K562 (cell line): ENCODE results near the gene ACLY. TPM values are rescaled to one million over a fixed set of nuclear protein-coding genes. Genes with fewer than 3 reads are reported as not detected.

Experiments
- ATAC-seq: fragments of 200-7000 bp; cut with Tn5 transposase; 3 replicates; pipeline ENCODE4 v1.9.1; 2020; ENCODE audit warnings: moderate library complexity
- BruUV-seq: library from RNA; stranded (reverse); fragments of 400-500 nt; replicated peaks from 2 replicates; lab custom pipeline; 2021; lab: Mats Ljungman, UMichigan
- CTCF ChIA-PET: fragments of 300-600 bp; formaldehyde crosslinking; extraction: SDS; loops from one replicate; lab custom pipeline; 2021; ENCODE audit warnings: low intra/inter-chr PET ratio; lab: Yijun Ruan, JAX
- POLR2A ChIA-PET: fragments of 300-600, 350-650 bp; sonication (Branson Sonifier 250); formaldehyde crosslinking; extraction: SDS; loops from one replicate; lab custom pipeline; 2021; ENCODE audit warnings: antibody characterized with exemption, inconsistent platforms; lab: Yijun Ruan, JAX
- DNase-seq, 4 experiments: peaks; one replicate each; pipeline versions ENCODE4 v3.0.0 to v3.0.0-alpha.2; 2011 to 2018; ENCODE audit warnings: low spot score in 3 of 4, mixed read lengths in 3 of 4; ENCODE audit errors: extremely low read depth in 1 of 4
- FAIRE-seq: peaks from 2 replicates; lab custom pipeline; 2011; peaks lifted over from hg19 to GRCh38; lab: Jason Lieb, UNC
- H2AFZ ChIP-seq: 2 replicates; pipeline ENCODE4 v1.6.0; 2011; ENCODE audit warnings: low read depth, low read length, control low read depth, inconsistent platforms
- H3K27ac ChIP-seq: fragments of 200-600 bp; 3 replicates; pipeline ENCODE4 v1.8.0; 2011; ENCODE audit warnings: low read depth, mild to moderate bottlenecking, control low read depth, inconsistent platforms, low read length, moderate library complexity, mixed read lengths; ENCODE audit errors: extremely low read depth
- H3K27me3 ChIP-seq, 2 experiments: fragments of 300-600 bp in 1 of 2; 2 replicates in 1 of 2; 3 replicates in 1 of 2; pipeline versions ENCODE4 v1.6.0 to v1.8.0; 2011; ENCODE audit warnings: inconsistent platforms in 2 of 2, low read length in 2 of 2, mild to moderate bottlenecking in 1 of 2, mixed read lengths in 1 of 2, moderate library complexity in 1 of 2; ENCODE audit not compliant: control insufficient read depth in 2 of 2, insufficient read depth in 2 of 2
- H3K36me3 ChIP-seq: fragments of 300-600 bp; 3 replicates; pipeline ENCODE4 v1.8.0; 2011; ENCODE audit warnings: mild to moderate bottlenecking, low read length, inconsistent platforms; ENCODE audit not compliant: control insufficient read depth, insufficient read depth
- H3K4me1 ChIP-seq, 2 experiments: fragments of 200-600 bp in 1 of 2; replicated peaks in 1 of 2; 2 replicates in 1 of 2; 3 replicates in 1 of 2; pipeline versions ENCODE4 v1.5.1 to v1.8.0; 2011; ENCODE audit warnings: inconsistent platforms in 2 of 2, low read length in 2 of 2, mild to moderate bottlenecking in 1 of 2, mixed read lengths in 1 of 2, moderate library complexity in 1 of 2; ENCODE audit not compliant: control insufficient read depth in 2 of 2, insufficient read depth in 2 of 2
- H3K4me2 ChIP-seq: 2 replicates; pipeline ENCODE4 v1.6.1; 2011; ENCODE audit warnings: low read length, control low read depth, inconsistent platforms, mixed read lengths; ENCODE audit not compliant: insufficient read depth
- H3K4me3 ChIP-seq: fragments of 200-600 bp; sonication (generic), shearing (Covaris generic); 2 replicates; pipeline ENCODE4 v1.5.1; 2016; ENCODE audit warnings: control low read depth, inconsistent platforms
- H3K79me2 ChIP-seq: fragments of 200-600 bp; 3 replicates; pipeline ENCODE4 v1.8.0; 2011; ENCODE audit warnings: low read length, inconsistent platforms; ENCODE audit not compliant: control insufficient read depth, insufficient read depth
- H3K9ac ChIP-seq, 2 experiments: 2 replicates each; pipeline versions ENCODE4 v1.6.0 to v1.6.1; 2011; ENCODE audit warnings: low read depth in 2 of 2, low read length in 2 of 2, control low read depth in 1 of 2, inconsistent platforms in 1 of 2, mild to moderate bottlenecking in 1 of 2, mixed read lengths in 1 of 2; ENCODE audit not compliant: insufficient read depth in 1 of 2
- H3K9me1 ChIP-seq: one replicate; pipeline ENCODE4 v1.6.0; 2011; ENCODE audit warnings: inconsistent platforms, mild to moderate bottlenecking, low read length, moderate library complexity; ENCODE audit not compliant: control insufficient read depth, insufficient read depth
- H3K9me3 ChIP-seq: replicated peaks from 2 replicates; pipeline ENCODE4 v1.5.1; 2011; ENCODE audit warnings: low read depth, low read length, inconsistent platforms; ENCODE audit not compliant: control insufficient read depth, insufficient read depth
- H4K20me1 ChIP-seq: replicated peaks from 2 replicates; pipeline ENCODE4 v1.6.1; 2011; ENCODE audit warnings: low read length, inconsistent platforms, mixed read lengths; ENCODE audit not compliant: control insufficient read depth, insufficient read depth
- CUX1 ChIP-seq: fragments of 200-800 bp; sonication (Bioruptor generic); IDR thresholded peaks from 2 replicates; pipeline ENCODE4 v1.6.1; 2016; ENCODE audit warnings: missing genetic modification characterization, missing compliant biosample characterization
- HBP1 ChIP-seq: fragments of 450-650 bp; formaldehyde crosslinking; IDR thresholded peaks from 2 replicates; pipeline ENCODE4 v1.4.0; 2022; ENCODE audit warnings: missing genetic modification characterization
- POLR3A ChIP-seq: IDR thresholded peaks from 2 replicates; pipeline ENCODE4 v1.6.1; 2011; ENCODE audit warnings: borderline replicate concordance, mild to moderate bottlenecking, moderate library complexity; ENCODE audit not compliant: insufficient read length, insufficient read depth; ENCODE audit errors: extremely low read depth
- PREB ChIP-seq: sonication (generic); formaldehyde crosslinking; IDR thresholded peaks from 2 replicates; pipeline ENCODE4 v1.8.1; 2023; ENCODE audit warnings: mild to moderate bottlenecking, missing genetic modification reagents
- RBM25 ChIP-seq: fragments of 200-400 bp; formaldehyde crosslinking; IDR thresholded peaks from 2 replicates; pipeline ENCODE4 v1.6.1; 2018; ENCODE audit warnings: low read length, low read depth, moderate library complexity; ENCODE audit not compliant: severe bottlenecking
- SMARCB1 ChIP-seq: IDR thresholded peaks from 2 replicates; pipeline ENCODE4 v1.6.1; 2011; ENCODE audit warnings: improper control_type of control experiment, low read depth; ENCODE audit not compliant: insufficient read length
- ZBTB33 ChIP-seq: sonication (generic); formaldehyde crosslinking; IDR thresholded peaks from 2 replicates; pipeline ENCODE4 v1.8.1; 2023; ENCODE audit warnings: mild to moderate bottlenecking, missing genetic modification reagents
- ZNF217 ChIP-seq: sonication (generic); formaldehyde crosslinking; IDR thresholded peaks from 2 replicates; pipeline ENCODE4 v1.8.0; 2022; ENCODE audit warnings: mild to moderate bottlenecking, missing genetic modification reagents
- ZNF274 ChIP-seq: IDR thresholded peaks from 2 replicates; pipeline ENCODE4 v1.6.1; 2011; ENCODE audit warnings: low read depth, mild to moderate bottlenecking, low read length, moderate library complexity, borderline replicate concordance
- ZNF740 ChIP-seq, 3 experiments: fragments of 200-800 bp in 1 of 3; sonication (Bioruptor generic) in 1 of 3; sonication (generic) in 1 of 3; formaldehyde crosslinking in 1 of 3; IDR thresholded peaks; 2 replicates each; pipeline versions ENCODE4 v1.6.1 to v1.8.0; 2016 to 2022; ENCODE audit warnings: mild to moderate bottlenecking in 2 of 3, missing compliant biosample characterization in 2 of 3, missing genetic modification characterization in 2 of 3, missing genetic modification reagents in 1 of 3
- WGBS: fragments of 100-300 bp; shearing (Covaris generic); methylation state at CpG from one replicate; pipeline ENCODE4 v1.1.6; 2016; ENCODE audit warnings: low coverage, mixed read lengths; ENCODE audit not compliant: insufficient coverage; ENCODE audit errors: missing lambda C conversion rate; 5-methylcytosine and 5-hydroxymethylcytosine counted together
- in situ Hi-C: fragments of 300-500 bp; cut with MboI; formaldehyde crosslinking; loops from 4 replicates; pipeline ENCODE4 v1.15.0; 2018; ENCODE audit warnings: inconsistent platforms, mixed read lengths
- intact Hi-C: fragments of 100-400 bp; cut with micrococcal nuclease; formaldehyde crosslinking; loops from 2 replicates; pipeline ENCODE4 v1.14.2; 2022
- polyA plus RNA-seq, 8 experiments: library from polyadenylated mRNA; depleted of rRNA in 4 of 8; stranded (reverse) in 5 of 8; unstranded in 3 of 8; fragments of >200 nt; fragmentation: Nextera tagmentation in 2 of 8; fragmentation: Illumina TruSeq in 1 of 8; extraction: Ambion mirVana in 2 of 8; extraction: Trizol in 1 of 8; gene quantifications; 2 replicates each; pipeline versions ENCODE4 v1.2.1 to v1.2.3, GENCODE V29; 2011 to 2014; ENCODE audit warnings: inconsistent platforms in 1 of 8, missing spikeins in 1 of 8
- total RNA-seq, 7 experiments: library from RNA; depleted of rRNA in 6 of 7; stranded (reverse); fragments of >200 nt in 6 of 7; fragmentation: Illumina TruSeq in 2 of 7; extraction: Trizol in 2 of 7; gene quantifications; 2 replicates each; pipeline versions ENCODE4 v1.2.1 to v1.2.3, GENCODE V29; 2011 to 2021; ENCODE audit warnings: low replicate concordance in 1 of 7

ACLY gene
- total and polyA plus RNA-seq, 9 of the 15 experiments (the other 6 are each of a cell fraction or from before 2014, with no cell fraction given) = 42.9 to 280 (median 125) TPM

GRCh38 chr17:41880130-41880529 lies 38.6 kb downstream of the ACLY start:
- ChIA-PET POLR2A (no interaction called here), CTCF (no interaction called here)
- in situ Hi-C loops (no loop called here), intact Hi-C loops (loop anchor here (10.0 kb wide), 1 partner anchor 75 kb away; no protein-coding TSS in a partner anchor)
- Histone ChIP-seq H3K4me3 (no peak overlapping the region), H3K36me3 (peaks cover 82% of the 10 kb centered on the region), H3K9me1 (no peaks in the 10 kb centered on the region), H3K9ac (no peak overlapping the region), H3K4me2 (no peak overlapping the region), H4K20me1 (no peaks in the 10 kb centered on the region), H3K9me3 (no peaks in the 10 kb centered on the region), H3K27me3 (no peaks in the 10 kb centered on the region), H3K4me1 (no peaks in the 10 kb centered on the region), H3K79me2 (no peaks in the 10 kb centered on the region), H2AFZ (no peak overlapping the region), H3K27ac (no peak overlapping the region)
- WGBS = 87% methylated on average over 4 of the region's 4 CpGs
- no TSS peak for BruUV-seq
- FAIRE-seq = no peak
- no peak for ATAC-seq
- no peak for DNase-seq
- TF ChIP-seq POLR3A (no peak), ZBTB33 (CRISPR knock-in tag) (no peak), PREB (no peak), ZNF274 (no peak), HBP1 (CRISPR knock-in tag) (no peak), SMARCB1 (no peak), CUX1 (CRISPR knock-in tag) (no peak), ZNF740 (CRISPR knock-in tag; IDR thresholded peaks at IDR 0.05) (no peak), ZNF740 (tag; IDR thresholded peaks at IDR 0.05) (no peak), RBM25 (no peak), ZNF217 (CRISPR knock-in tag) (no peak)
